IMR-90 (cell line): ENCODE measurements around the gene MEGF6. TPM values are rescaled to one million over a fixed set of nuclear protein-coding genes. Genes with fewer than 3 reads are reported as not detected.

Experiments
- ATAC-seq: fragments of 200-7000 bp; cut with Tn5 transposase; 2 replicates; pipeline ENCODE4 v1.9.1; 2020; ENCODE audit warnings: low read depth, mild to moderate bottlenecking, moderate library complexity
- BruUV-seq: library from RNA; stranded (reverse); fragments of 400-500 nt; replicated peaks from 2 replicates; lab custom pipeline; 2021; lab: Mats Ljungman, UMichigan
- CTCF ChIA-PET: fragments of 300-600 bp; formaldehyde crosslinking; extraction: SDS; loops from one replicate; lab custom pipeline; 2021; ENCODE audit warnings: antibody characterized with exemption; lab: Yijun Ruan, JAX
- POLR2A ChIA-PET: fragments of 300-600 bp; sonication (Branson Sonifier 250); formaldehyde crosslinking; loops from one replicate; lab custom pipeline; 2022; ENCODE audit warnings: antibody characterized with exemption; ENCODE audit not compliant: unreplicated experiment; lab: Charles Lee
- DNase-seq: peaks from one replicate; pipeline ENCODE4 v3.0.0; 2013
- H2AFZ ChIP-seq: replicated peaks from 2 replicates; pipeline ENCODE3; 2013; ENCODE audit warnings: low read length, mild to moderate bottlenecking; ENCODE audit not compliant: poor library complexity
- H2AK5ac ChIP-seq: 2 replicates; pipeline ENCODE4 v1.6.1; 2013; ENCODE audit warnings: low read depth, low read length, inconsistent platforms
- H2AK9ac ChIP-seq: replicated peaks from 2 replicates; pipeline ENCODE3; 2013; ENCODE audit warnings: mild to moderate bottlenecking, low read depth, low read length, moderate library complexity; ENCODE audit not compliant: poor library complexity
- H2BK120ac ChIP-seq: 2 replicates; pipeline ENCODE4 v1.6.1; 2013; ENCODE audit warnings: low read depth, low read length, inconsistent platforms
- H2BK15ac ChIP-seq: 3 replicates; pipeline ENCODE4 v1.6.1; 2013; ENCODE audit warnings: low read depth, low read length, inconsistent platforms
- H2BK20ac ChIP-seq: 2 replicates; pipeline ENCODE4 v1.6.1; 2013; ENCODE audit warnings: low read depth, mild to moderate bottlenecking, inconsistent platforms, low read length, moderate library complexity
- H2BK5ac ChIP-seq: 2 replicates; pipeline ENCODE4 v1.6.1; 2013; ENCODE audit warnings: mild to moderate bottlenecking, low read depth, low read length, inconsistent platforms; ENCODE audit not compliant: poor library complexity, severe bottlenecking
- H3K14ac ChIP-seq: replicated peaks from 2 replicates; pipeline ENCODE4 v1.6.1; 2013; ENCODE audit warnings: low read depth, low read length, inconsistent platforms
- H3K18ac ChIP-seq: 2 replicates; pipeline ENCODE4 v1.6.1; 2013; ENCODE audit warnings: low read depth, low read length, control low read depth
- H3K23ac ChIP-seq: 2 replicates; pipeline ENCODE4 v1.6.1; 2013; ENCODE audit warnings: low read depth, low read length, inconsistent platforms
- H3K27ac ChIP-seq: 2 replicates; pipeline ENCODE4 v1.5.1; 2013; ENCODE audit warnings: mild to moderate bottlenecking, control low read depth, low read length; ENCODE audit not compliant: insufficient read depth
- H3K27me3 ChIP-seq: 2 replicates; pipeline ENCODE4 v1.6.1; 2013; ENCODE audit warnings: low read length; ENCODE audit not compliant: control insufficient read depth, insufficient read depth
- H3K36me3 ChIP-seq: 2 replicates; pipeline ENCODE4 v1.6.1; 2013; ENCODE audit warnings: low read length, mixed read lengths; ENCODE audit not compliant: control insufficient read depth, insufficient read depth
- H3K4ac ChIP-seq: 2 replicates; pipeline ENCODE4 v1.6.1; 2013; ENCODE audit warnings: low read depth, low read length, inconsistent platforms
- H3K4me1 ChIP-seq: 2 replicates; pipeline ENCODE4 v1.6.1; 2013; ENCODE audit warnings: low read length, mixed read lengths; ENCODE audit not compliant: control insufficient read depth, insufficient read depth
- H3K4me2 ChIP-seq: 2 replicates; pipeline ENCODE4 v1.6.1; 2013; ENCODE audit warnings: low read depth, mild to moderate bottlenecking, control low read depth, low read length, moderate library complexity
- H3K4me3 ChIP-seq: 2 replicates; pipeline ENCODE4 v1.5.1; 2013; ENCODE audit warnings: low read depth, mild to moderate bottlenecking, control low read depth, low read length, moderate library complexity; ENCODE audit not compliant: insufficient read depth
- H3K56ac ChIP-seq: 2 replicates; pipeline ENCODE4 v1.6.1; 2013; ENCODE audit warnings: low read length, inconsistent platforms; ENCODE audit not compliant: insufficient read depth; ENCODE audit errors: extremely low read depth
- H3K79me1 ChIP-seq, 2 experiments: 2 replicates each; pipeline ENCODE4 v1.6.1; 2013; ENCODE audit warnings: low read length in 2 of 2, inconsistent platforms in 1 of 2, low read depth in 1 of 2
- H3K9ac ChIP-seq: 2 replicates; pipeline ENCODE4 v1.6.1; 2013; ENCODE audit warnings: low read depth, low read length, control low read depth
- H3K9me1 ChIP-seq: 2 replicates; pipeline ENCODE4 v1.6.1; 2013; ENCODE audit warnings: low read length, inconsistent platforms; ENCODE audit not compliant: insufficient read depth
- H3K9me3 ChIP-seq: 2 replicates; pipeline ENCODE4 v1.6.1; 2013; ENCODE audit warnings: low read length; ENCODE audit not compliant: control insufficient read depth, insufficient read depth
- H4K20me1 ChIP-seq: 2 replicates; pipeline ENCODE4 v1.6.1; 2013; ENCODE audit warnings: low read length, inconsistent platforms; ENCODE audit not compliant: insufficient read depth
- H4K5ac ChIP-seq: 2 replicates; pipeline ENCODE4 v1.6.1; 2013; ENCODE audit warnings: mild to moderate bottlenecking, low read depth, low read length, control low read depth
- H4K8ac ChIP-seq, 2 experiments: 2 replicates each; pipeline ENCODE4 v1.6.1; 2013; ENCODE audit warnings: low read depth in 2 of 2, low read length in 2 of 2, control low read depth in 1 of 2, inconsistent platforms in 1 of 2
- H4K91ac ChIP-seq: 2 replicates; pipeline ENCODE4 v1.6.1; 2013; ENCODE audit warnings: low read depth, low read length, inconsistent platforms; ENCODE audit not compliant: insufficient read depth
- BHLHE40 ChIP-seq: fragments of 150-350 bp; IDR thresholded peaks from 2 replicates; pipeline ENCODE4 v1.6.1; 2016; ENCODE audit warnings: mild to moderate bottlenecking, low read depth, low read length
- CEBPB ChIP-seq: IDR thresholded peaks from 2 replicates; pipeline ENCODE4 v1.6.1; 2012; ENCODE audit warnings: low read depth, low read length, improper control_type of control experiment
- CHD1 ChIP-seq: IDR thresholded peaks from 2 replicates; pipeline ENCODE4 v1.6.1; 2012; ENCODE audit warnings: low read depth, low read length, improper control_type of control experiment
- CTCF ChIP-seq: conservative IDR thresholded peaks from 2 replicates; pipeline ENCODE4 v1.5.1; 2012; ENCODE audit warnings: mild to moderate bottlenecking, low read depth, low read length, improper control_type of control experiment
- FOS ChIP-seq: fragments of 150-350 bp; IDR thresholded peaks from 2 replicates; pipeline ENCODE4 v1.6.1; 2016; ENCODE audit warnings: low read depth, low read length
- MAFK ChIP-seq: IDR thresholded peaks from 2 replicates; pipeline ENCODE4 v1.6.1; 2012; ENCODE audit warnings: low read depth, low read length, improper control_type of control experiment
- MAZ ChIP-seq: IDR thresholded peaks from 2 replicates; pipeline ENCODE4 v1.6.1; 2012; ENCODE audit warnings: low read depth, mild to moderate bottlenecking, low read length, improper control_type of control experiment, moderate library complexity, borderline replicate concordance
- MXI1 ChIP-seq: IDR thresholded peaks from 2 replicates; pipeline ENCODE4 v1.6.1; 2012; ENCODE audit warnings: low read depth, mild to moderate bottlenecking, low read length, moderate library complexity, borderline replicate concordance
- NFE2L2 ChIP-seq: fragments of 150-350 bp; IDR thresholded peaks from 2 replicates; pipeline ENCODE4 v1.6.1; 2016; ENCODE audit warnings: low read depth, mild to moderate bottlenecking, low read length
- POLR2A ChIP-seq: IDR thresholded peaks from 2 replicates; pipeline ENCODE4 v1.6.1; 2012; ENCODE audit warnings: mild to moderate bottlenecking, low read depth, low read length
- RCOR1 ChIP-seq: IDR thresholded peaks from 2 replicates; pipeline ENCODE4 v1.6.1; 2012; ENCODE audit warnings: mild to moderate bottlenecking, low read length, improper control_type of control experiment; ENCODE audit not compliant: insufficient replicate concordance
- RFX5 ChIP-seq: IDR thresholded peaks from 2 replicates; pipeline ENCODE4 v1.8.0; 2012; ENCODE audit warnings: low read depth, mild to moderate bottlenecking, low read length, moderate library complexity
- SMC3 ChIP-seq: fragments of 150-350 bp; IDR thresholded peaks from 2 replicates; pipeline ENCODE4 v1.6.1; 2016; ENCODE audit warnings: low read depth, mild to moderate bottlenecking, antibody characterized with exemption, low read length, moderate library complexity
- USF2 ChIP-seq: fragments of 150-350 bp; IDR thresholded peaks from 2 replicates; pipeline ENCODE4 v1.6.1; 2017; ENCODE audit warnings: mild to moderate bottlenecking, antibody characterized with exemption, low read length, low read depth
- WGBS, 2 experiments: methylation state at CpG; one replicate each; pipeline versions ENCODE4 v1.1.5 to v1.1.7; 2013; ENCODE audit warnings: missing lambda C conversion rate in 2 of 2; ENCODE audit not compliant: insufficient read length in 1 of 2; ENCODE audit errors: extremely low coverage in 2 of 2; 5-methylcytosine and 5-hydroxymethylcytosine counted together
- dilution Hi-C: fragments of 300-500 bp; cut with HindIII; formaldehyde crosslinking; loops from one replicate; pipeline ENCODE4 v1.14.3; 2018; ENCODE audit warnings: low sequenced_read_pairs; ENCODE audit not compliant: unreplicated experiment
- in situ Hi-C: fragments of 300-500 bp; cut with MboI; formaldehyde crosslinking; loops from 3 replicates; pipeline ENCODE4 v1.14.3; 2019; ENCODE audit warnings: low sequenced_read_pairs, inconsistent platforms, mixed read lengths
- intact Hi-C: fragments of 100-400 bp; cut with micrococcal nuclease; formaldehyde crosslinking; loops from 2 replicates; pipeline ENCODE4 v1.10.0; 2022
- polyA plus RNA-seq, 3 experiments: library from polyadenylated mRNA; depleted of rRNA; stranded (reverse); fragments of >200 nt; gene quantifications; 2 replicates each; pipeline ENCODE4 v1.2.3, GENCODE V29; 2012; ENCODE audit warnings: low replicate concordance in 1 of 3
- total RNA-seq: library from RNA; depleted of rRNA; stranded (reverse); fragments of >200 nt; gene quantifications from 2 replicates; pipeline ENCODE4 v1.2.3, GENCODE V29; 2012

The MEGF6 gene
- total and polyA plus RNA-seq, 2 of the 4 experiments (the other 2 are of a cell fraction) = 0.72 to 4.1 TPM

- H2BK15ac ChIP-seq = no peak overlapping the region
- BruUV-seq = no TSS peak
Observed at GRCh38 chr1:3571263-3571662, 40.0 kb downstream of the MEGF6 start.

More at GRCh38 chr1:3571263-3571662, 40.0 kb downstream of the MEGF6 start:
- Histone ChIP-seq H3K27me3 (peaks cover 5% of the 10 kb centered on the region; the same call in 1 of the 2 replicates), H3K27ac (no peak overlapping the region), H4K5ac (no peak overlapping the region), H2BK20ac (no peak overlapping the region), H4K20me1 (no peaks in the 10 kb centered on the region), H3K9me3 (no peaks in the 10 kb centered on the region), H3K56ac (no peak overlapping the region), H3K36me3 (no peaks in the 10 kb centered on the region), H4K8ac (no peak overlapping the region), H3K79me1 (no peaks in the 10 kb centered on the region), H2BK5ac (no peak overlapping the region), H3K9ac (no peak overlapping the region), H3K4me1 (no peaks in the 10 kb centered on the region), H4K91ac (no peak overlapping the region), H2BK120ac (no peak overlapping the region), H3K9me1 (no peaks in the 10 kb centered on the region), H3K18ac (no peak overlapping the region), H3K4me2 (no peak overlapping the region), H3K4ac (no peak overlapping the region), H3K14ac (no peak overlapping the region), H2AFZ (peak overlapping the region; percentile 11), H2AK5ac (no peak overlapping the region), H2AK9ac (no peak overlapping the region), H3K4me3 (no peak overlapping the region), H3K23ac (no peak overlapping the region)
- dilution Hi-C loops = no loop called here
- WGBS, 2 experiments = 79% methylated on average over 4 of the region's 6 CpGs; no CpG with 5 or more reads in 1 of the 2 experiments
- CTCF ChIA-PET = no interaction called here
- TF ChIP-seq BHLHE40 = no peak
- no peak for TF ChIP-seq MXI1
- no peak for TF ChIP-seq SMC3
- TF ChIP-seq CTCF = no peak
- TF ChIP-seq MAFK = no peak
- no peak for TF ChIP-seq MAZ
- no peak for TF ChIP-seq FOS
- TF ChIP-seq CHD1 = no peak
- TF ChIP-seq RCOR1 = no peak
- no peak for TF ChIP-seq POLR2A
- no peak for TF ChIP-seq CEBPB
- no peak for TF ChIP-seq RFX5
- TF ChIP-seq USF2 = no peak
- no peak for TF ChIP-seq NFE2L2
- intact Hi-C loops = no loop called here
- DNase-seq (no peak), ATAC-seq (no peak)
- in situ Hi-C loops = no loop called here
- POLR2A ChIA-PET = no interaction called here
